ENCODE measurements around the gene IQSEC1. TPM values are rescaled to one million over a fixed set of nuclear protein-coding genes. Genes with fewer than 3 reads are reported as not detected.

Gene IQSEC1
- polyA plus RNA-seq, 1 experiment, result 4.8 TPM

- Histone ChIP-seq H3K4me3 (ENCODE audit: low read depth, low read length) (no peak overlapping the region), H3K27me3 (ENCODE audit: control insufficient read depth, insufficient read depth, low read length) (no peaks in the 10 kb centered on the region), H3K36me3 (ENCODE audit: control insufficient read depth, insufficient read depth, low read length) (peaks cover 10% of the 10 kb centered on the region)
- CTCF ChIA-PET, result interaction anchor here (1.3 to 1.8 kb wide), 2 partner anchors 31 to 85 kb away, joined by 3 to 7 read pairs; no protein-coding TSS in a partner anchor
- DNase-seq (ENCODE audit: low read depth), result no peak
- POLR2A ChIA-PET, result no interaction called here
- TF ChIP-seq CTCF (IDR thresholded peaks at IDR 0.05; ENCODE audit: insufficient read depth, low read depth, low read length), result no peak
Observed at GRCh38 chr3:12898965-12899755, 174.1 kb downstream of the IQSEC1 start.

DNA sequence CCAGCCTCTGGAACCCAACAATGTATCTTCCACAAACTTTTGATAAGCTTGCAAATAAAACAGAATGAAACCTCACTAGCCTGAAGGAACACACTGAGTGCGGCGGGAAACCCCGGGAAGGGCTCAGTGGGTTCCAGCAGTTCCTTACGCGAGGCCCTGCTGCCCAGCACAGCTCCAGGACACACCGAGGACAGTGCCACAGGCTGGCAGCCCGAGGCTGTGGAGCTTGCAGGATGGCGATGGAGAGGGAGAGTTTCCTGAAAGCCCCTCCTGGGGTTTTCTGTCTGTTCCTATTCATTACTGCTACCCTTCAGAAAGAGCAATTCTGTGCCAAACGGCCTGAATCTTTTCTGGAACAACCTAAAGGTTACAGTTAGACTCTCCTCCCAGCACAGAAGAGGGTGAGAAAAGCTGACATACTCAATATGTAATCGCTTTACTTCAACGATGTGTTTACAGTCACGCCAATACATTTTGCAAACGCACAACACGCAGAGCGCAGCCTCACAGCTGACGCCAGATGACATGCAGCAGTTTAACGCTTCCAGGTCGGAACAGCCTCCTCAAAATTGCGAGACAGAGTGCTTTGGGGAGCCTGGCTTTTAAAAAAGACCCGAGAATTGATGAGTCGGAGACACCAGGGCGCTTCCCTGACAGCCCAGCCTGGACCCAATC lies 174.8 kb downstream of the IQSEC1 start:
- no peak for TF ChIP-seq CTCF (IDR thresholded peaks at IDR 0.05; ENCODE audit: insufficient read depth, low read depth, low read length)
- DNase-seq (ENCODE audit: low read depth), result no peak
- CTCF ChIA-PET, result interaction anchor here (1.8 kb wide), 1 partner anchor 85 kb away, joined by 7 read pairs; no protein-coding TSS in a partner anchor
- POLR2A ChIA-PET, result no interaction called here
- H3K27me3 ChIP-seq (ENCODE audit: control insufficient read depth, insufficient read depth, low read length), result no peaks in the 10 kb centered on the region
- H3K4me3 ChIP-seq (ENCODE audit: low read depth, low read length), result no peak overlapping the region
- H3K36me3 ChIP-seq (ENCODE audit: control insufficient read depth, insufficient read depth, low read length), result peaks cover 10% of the 10 kb centered on the region

DNA sequence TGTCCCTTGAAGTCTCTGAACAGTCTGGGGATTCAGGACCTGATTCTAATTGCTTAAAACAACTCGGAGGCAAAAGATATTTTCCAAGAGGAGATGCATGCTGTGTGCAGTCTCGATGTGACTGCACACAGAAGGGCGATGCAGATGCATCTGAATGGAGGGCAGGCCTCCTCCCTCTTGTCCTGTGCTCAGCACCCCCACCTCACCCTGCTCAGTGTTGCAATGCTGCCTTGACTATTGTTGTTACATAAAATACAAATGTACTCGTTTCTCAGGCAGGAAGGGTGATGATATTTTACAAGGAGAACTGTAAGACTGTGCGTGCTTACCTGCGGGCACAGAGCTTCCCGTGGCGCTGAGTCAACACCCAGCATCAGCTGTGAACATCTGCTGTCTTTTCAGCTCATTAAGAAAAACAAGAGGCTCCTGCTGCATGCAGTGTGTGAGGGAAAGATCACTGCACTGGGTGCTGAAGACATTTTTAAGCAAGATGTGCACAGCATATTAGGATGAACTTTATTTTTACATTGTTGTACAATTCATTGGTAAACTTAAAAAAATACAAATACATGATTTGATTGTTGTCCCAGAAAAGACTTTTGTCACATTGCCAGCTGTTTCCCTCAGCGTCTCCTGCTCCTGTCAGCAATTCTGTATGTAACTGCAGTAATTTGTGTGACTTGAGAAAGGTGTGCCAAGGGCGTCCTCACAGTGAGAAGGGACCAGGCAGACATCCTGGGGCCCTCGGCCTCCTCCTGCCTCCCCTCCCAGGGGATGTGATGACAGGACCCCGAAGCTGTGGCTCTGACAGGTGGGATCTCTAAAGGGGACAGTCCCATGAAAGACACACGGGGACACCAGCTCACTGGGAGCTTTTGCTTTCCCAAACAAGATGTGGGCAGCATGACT lies 175.6 kb downstream of the IQSEC1 start:
- TF ChIP-seq CTCF (IDR thresholded peaks at IDR 0.05; ENCODE audit: insufficient read depth, low read depth, low read length), result no peak
- peak; percentile 35 for DNase-seq (ENCODE audit: low read depth)
- POLR2A ChIA-PET, result interaction anchor here (0.5 kb wide), 1 partner anchor 285 kb away, joined by 24 read pairs; no protein-coding TSS in a partner anchor

DNA sequence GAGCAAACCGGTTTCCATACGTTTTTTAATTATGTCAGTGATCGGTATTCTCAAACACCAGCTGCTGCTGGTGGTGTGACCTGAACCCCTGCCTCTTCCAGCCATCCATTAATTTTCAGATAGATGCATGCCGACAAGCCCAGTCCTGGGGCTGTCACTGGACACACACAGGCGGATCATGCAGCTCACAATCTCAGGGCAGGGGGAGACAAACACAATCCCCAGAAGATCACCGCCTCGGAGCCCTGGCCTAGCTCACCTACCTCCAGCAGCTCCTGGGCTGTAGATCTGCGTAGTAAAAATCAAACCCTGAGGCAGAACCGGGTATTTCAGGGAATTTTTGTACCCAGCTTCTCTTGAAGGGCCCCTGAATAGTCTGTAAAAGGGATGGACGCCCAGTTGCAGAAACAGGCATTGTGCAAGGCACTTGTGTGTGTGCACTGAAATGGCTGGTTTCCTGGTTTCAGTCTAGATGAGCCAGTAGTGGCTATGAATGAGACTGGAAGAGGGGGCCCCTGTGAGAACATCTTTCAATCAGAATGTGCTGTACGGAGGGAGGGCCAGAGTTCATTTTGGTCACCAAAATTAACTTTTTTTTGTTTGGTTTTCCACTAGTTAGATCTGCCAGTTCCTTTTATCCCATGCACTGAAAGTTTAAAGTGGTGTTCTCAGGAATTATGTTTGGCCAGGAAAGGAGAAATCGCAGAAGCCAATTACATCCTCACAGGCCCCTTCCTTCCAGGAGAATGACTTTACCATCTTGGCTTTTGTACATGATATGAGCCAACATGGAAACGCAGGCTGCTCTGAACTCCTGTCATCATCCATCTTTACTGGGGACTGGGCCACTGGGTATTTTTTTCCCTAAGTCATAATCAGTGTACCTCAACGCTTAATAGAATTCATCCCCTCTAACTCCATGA lies 176.9 kb downstream of the IQSEC1 start:
- POLR2A ChIA-PET, result no interaction called here
- TF ChIP-seq CTCF (IDR thresholded peaks at IDR 0.05; ENCODE audit: insufficient read depth, low read depth, low read length), result no peak
- no peak overlapping the region for H3K4me3 ChIP-seq (ENCODE audit: low read depth, low read length)
- CTCF ChIA-PET, result interaction anchor here (3.2 kb wide), 1 partner anchor 88 kb away, joined by 11 read pairs; no protein-coding TSS in a partner anchor
- peaks cover 3% of the 10 kb centered on the region; the same call in 1 of the 2 replicates for H3K36me3 ChIP-seq (ENCODE audit: control insufficient read depth, insufficient read depth, low read length)
- H3K27me3 ChIP-seq (ENCODE audit: control insufficient read depth, insufficient read depth, low read length), result no peaks in the 10 kb centered on the region
- no peak for DNase-seq (ENCODE audit: low read depth)

More for the DNA sequence above, 175.6 kb downstream of the IQSEC1 start:
- Histone ChIP-seq H3K4me3 (ENCODE audit: low read depth, low read length) (no peak overlapping the region), H3K27me3 (ENCODE audit: control insufficient read depth, insufficient read depth, low read length) (no peaks in the 10 kb centered on the region), H3K36me3 (ENCODE audit: control insufficient read depth, insufficient read depth, low read length) (peaks cover 7% of the 10 kb centered on the region)
- CTCF ChIA-PET, result interaction anchor here (0.5 to 1.8 kb wide), 3 partner anchors 74 to 110 kb away, joined by 3 to 7 read pairs (median 3); no protein-coding TSS in a partner anchor

Measured in BJ (cell line).